Loucy (cell line): ENCODE data around the gene ROBO1.

ENCODE experiments used
- H2AFZ ChIP-seq: fragments of 200-600 bp; sonication (generic); 2 replicates; pipeline ENCODE4 v1.6.0; 2016; ENCODE audit warnings: antibody characterized with exemption, mild to moderate bottlenecking, low read length, moderate library complexity
- H3F3A ChIP-seq: fragments of 200-600 bp; 2 replicates; pipeline ENCODE4 v1.6.0; 2016; ENCODE audit warnings: antibody characterized with exemption, low read depth, mild to moderate bottlenecking
- H3K27me3 ChIP-seq: fragments of 200-600 bp; sonication (generic); 2 replicates; pipeline ENCODE4 v1.6.1; 2014; ENCODE audit warnings: low read length, mild to moderate bottlenecking; ENCODE audit not compliant: insufficient read depth, poor library complexity, severe bottlenecking
- H3K36me3 ChIP-seq: fragments of 200-600 bp; sonication (generic); 2 replicates; pipeline ENCODE4 v1.6.1; 2016; ENCODE audit warnings: low read length; ENCODE audit not compliant: insufficient read depth
- H3K4me1 ChIP-seq: fragments of 200-600 bp; sonication (generic); 2 replicates; pipeline ENCODE4 v1.5.1; 2014; ENCODE audit warnings: low read length, mild to moderate bottlenecking; ENCODE audit not compliant: insufficient read depth, poor library complexity, severe bottlenecking
- H3K4me2 ChIP-seq: fragments of 200-600 bp; sonication (generic); 2 replicates; pipeline ENCODE4 v1.6.0; 2014; ENCODE audit warnings: antibody characterized with exemption, low read length, low read depth, mild to moderate bottlenecking; ENCODE audit not compliant: poor library complexity, severe bottlenecking
- H3K4me3 ChIP-seq: fragments of 200-600 bp; sonication (generic); 2 replicates; pipeline ENCODE4 v1.5.1; 2014; ENCODE audit warnings: low read length, mild to moderate bottlenecking, mixed read lengths; ENCODE audit not compliant: poor library complexity, severe bottlenecking
- H3K79me2 ChIP-seq: fragments of 200-600 bp; sonication (generic); 2 replicates; pipeline ENCODE4 v1.6.1; 2014; ENCODE audit warnings: low read length; ENCODE audit not compliant: insufficient read depth
- H3K9ac ChIP-seq: fragments of 200-600 bp; sonication (generic); 2 replicates; pipeline ENCODE4 v1.6.0; 2014; ENCODE audit warnings: mild to moderate bottlenecking, low read depth, low read length, moderate library complexity; ENCODE audit not compliant: poor library complexity, severe bottlenecking
- H3K9me2 ChIP-seq: fragments of 200-600 bp; sonication (generic); replicated peaks from 2 replicates; pipeline ENCODE4 v1.6.1; 2016; ENCODE audit warnings: low read depth, low read length, mixed read lengths
- H3K9me3 ChIP-seq: fragments of 200-600 bp; sonication (generic); 2 replicates; pipeline ENCODE4 v1.6.1; 2014; ENCODE audit warnings: mild to moderate bottlenecking, antibody characterized with exemption, low read length, low read depth; ENCODE audit not compliant: insufficient read depth
- H4K20me1 ChIP-seq: fragments of 200-600 bp; sonication (generic); 2 replicates; pipeline ENCODE4 v1.6.0; 2014; ENCODE audit warnings: antibody characterized with exemption, low read length, mild to moderate bottlenecking; ENCODE audit not compliant: insufficient read depth, poor library complexity, severe bottlenecking
- EZH2phosphoT487 ChIP-seq: fragments of 200-600 bp; IDR thresholded peaks from 2 replicates; pipeline ENCODE4 v1.6.1; 2018; ENCODE audit warnings: antibody characterized with exemption, mild to moderate bottlenecking, moderate library complexity, borderline replicate concordance
- TF ChIP-seq, protein P1 (sequence below): fragments of 200-600 bp; sonication (generic); conservative IDR thresholded peaks from 2 replicates; pipeline ENCODE4 v1.5.1; 2014; ENCODE audit warnings: mild to moderate bottlenecking, antibody characterized with exemption, low read length

ROBO1 gene

DNA sequence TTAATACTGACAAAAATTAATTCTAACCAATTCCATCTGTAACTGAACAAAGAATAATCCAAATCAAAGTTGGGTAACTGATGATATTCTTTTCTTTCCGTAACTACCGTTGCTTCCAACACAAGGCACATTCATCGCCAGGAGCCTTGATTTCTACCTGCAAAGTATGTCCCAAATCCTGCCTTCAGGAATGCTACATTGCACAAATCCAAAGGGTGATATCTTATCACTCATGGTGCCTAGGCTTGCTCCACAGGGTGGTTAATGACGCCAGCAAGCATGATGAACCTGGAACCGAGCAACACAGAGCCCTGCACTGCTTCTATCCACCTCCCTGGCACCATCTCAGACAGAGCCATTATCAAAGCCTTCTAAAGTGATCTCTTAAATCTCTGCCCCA is 772.7 kb downstream of the ROBO1 start:
- Histone ChIP-seq H3K4me3 (no peak overlapping the region), H3F3A (no peaks in the 10 kb centered on the region), H4K20me1 (no peaks in the 10 kb centered on the region), H3K4me1 (no peaks in the 10 kb centered on the region), H3K27me3 (no peaks in the 10 kb centered on the region), H3K9me3 (no peaks in the 10 kb centered on the region), H3K4me2 (no peak overlapping the region), H3K9ac (no peak overlapping the region), H3K79me2 (no peaks in the 10 kb centered on the region), H2AFZ (no peak overlapping the region), H3K36me3 (no peaks in the 10 kb centered on the region), H3K9me2 (no peaks in the 10 kb centered on the region)
- TF ChIP-seq EZH2phosphoT487 = no peak
- TF ChIP-seq, protein P1, sequence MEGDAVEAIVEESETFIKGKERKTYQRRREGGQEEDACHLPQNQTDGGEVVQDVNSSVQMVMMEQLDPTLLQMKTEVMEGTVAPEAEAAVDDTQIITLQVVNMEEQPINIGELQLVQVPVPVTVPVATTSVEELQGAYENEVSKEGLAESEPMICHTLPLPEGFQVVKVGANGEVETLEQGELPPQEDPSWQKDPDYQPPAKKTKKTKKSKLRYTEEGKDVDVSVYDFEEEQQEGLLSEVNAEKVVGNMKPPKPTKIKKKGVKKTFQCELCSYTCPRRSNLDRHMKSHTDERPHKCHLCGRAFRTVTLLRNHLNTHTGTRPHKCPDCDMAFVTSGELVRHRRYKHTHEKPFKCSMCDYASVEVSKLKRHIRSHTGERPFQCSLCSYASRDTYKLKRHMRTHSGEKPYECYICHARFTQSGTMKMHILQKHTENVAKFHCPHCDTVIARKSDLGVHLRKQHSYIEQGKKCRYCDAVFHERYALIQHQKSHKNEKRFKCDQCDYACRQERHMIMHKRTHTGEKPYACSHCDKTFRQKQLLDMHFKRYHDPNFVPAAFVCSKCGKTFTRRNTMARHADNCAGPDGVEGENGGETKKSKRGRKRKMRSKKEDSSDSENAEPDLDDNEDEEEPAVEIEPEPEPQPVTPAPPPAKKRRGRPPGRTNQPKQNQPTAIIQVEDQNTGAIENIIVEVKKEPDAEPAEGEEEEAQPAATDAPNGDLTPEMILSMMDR = no peak

DNA sequence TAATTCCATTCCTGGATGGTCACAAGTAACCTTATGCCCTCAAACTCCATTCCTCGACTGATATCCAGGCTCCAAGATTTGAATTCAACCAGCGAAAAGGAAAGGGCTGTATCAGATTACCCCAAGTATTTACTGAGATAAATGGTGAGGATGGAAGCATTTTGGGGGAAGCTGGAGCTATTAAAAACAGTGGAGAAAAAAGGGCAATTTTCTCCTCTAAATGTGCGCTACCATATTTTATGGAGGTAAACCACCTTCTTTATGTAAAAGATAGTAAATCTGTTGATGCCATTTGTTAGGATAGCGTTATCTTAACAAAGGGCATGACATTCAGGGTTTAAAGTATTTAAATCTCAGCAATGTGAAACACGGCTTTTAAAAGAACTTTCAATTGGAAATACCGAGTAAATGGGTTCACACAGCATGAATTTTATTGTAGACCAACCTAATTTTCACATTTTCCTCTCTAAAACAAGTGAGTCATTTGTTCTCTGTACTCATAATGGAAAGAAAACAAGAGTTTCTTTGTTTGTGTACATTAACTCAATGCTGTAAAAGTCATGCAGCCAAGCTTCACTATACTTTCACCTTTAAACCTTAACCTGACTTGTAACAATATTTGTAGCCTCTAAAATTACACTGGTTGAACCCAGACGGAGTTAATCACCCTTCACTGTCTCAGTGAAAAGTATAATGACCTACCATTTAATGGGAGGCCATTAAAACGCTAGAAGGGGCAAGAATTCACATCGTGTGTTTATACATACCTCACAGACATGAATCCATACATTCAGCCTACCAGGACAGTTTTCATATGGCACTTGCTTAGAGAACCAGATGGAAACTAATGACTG is 773.4 kb downstream of the ROBO1 start:
- Histone ChIP-seq H4K20me1 (no peaks in the 10 kb centered on the region), H3K9ac (no peak overlapping the region), H3K36me3 (no peaks in the 10 kb centered on the region), H3K4me2 (no peak overlapping the region), H3K27me3 (no peaks in the 10 kb centered on the region), H3K4me1 (no peaks in the 10 kb centered on the region), H2AFZ (no peak overlapping the region), H3K4me3 (no peak overlapping the region), H3F3A (no peaks in the 10 kb centered on the region), H3K79me2 (no peaks in the 10 kb centered on the region), H3K9me3 (no peaks in the 10 kb centered on the region), H3K9me2 (no peaks in the 10 kb centered on the region)
- TF ChIP-seq, protein P1 = no peak
- no peak for TF ChIP-seq EZH2phosphoT487

DNA sequence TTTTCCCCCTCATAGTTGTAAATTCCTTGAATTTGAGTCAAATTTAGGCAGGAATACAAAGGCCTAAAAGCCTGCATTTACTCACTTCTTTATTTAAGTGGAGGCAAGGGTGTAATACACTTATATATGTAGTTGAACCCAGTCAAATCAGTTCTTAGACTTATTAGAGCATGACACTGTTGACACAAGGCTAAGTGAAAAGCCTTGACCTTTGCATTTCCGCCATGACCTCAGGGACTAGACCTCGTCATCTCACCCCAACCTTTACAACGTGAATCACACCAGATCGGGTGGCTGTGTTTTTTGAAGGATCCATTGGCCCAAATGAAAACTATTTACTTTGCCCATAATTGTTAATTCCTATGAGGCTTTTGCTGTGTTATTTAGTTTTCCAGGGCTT is 774.4 kb downstream of the ROBO1 start:
- no peaks in the 10 kb centered on the region for H3K9me3 ChIP-seq
- H4K20me1 ChIP-seq = no peaks in the 10 kb centered on the region
- TF ChIP-seq EZH2phosphoT487 = no peak
- TF ChIP-seq, protein P1 = no peak
- no peak overlapping the region for H3K4me2 ChIP-seq
- H3K9ac ChIP-seq = no peak overlapping the region
- H3K27me3 ChIP-seq = no peaks in the 10 kb centered on the region
- no peaks in the 10 kb centered on the region for H3K36me3 ChIP-seq
- no peak overlapping the region for H3K4me3 ChIP-seq
- H2AFZ ChIP-seq = no peak overlapping the region
- H3K9me2 ChIP-seq = no peaks in the 10 kb centered on the region
- H3K4me1 ChIP-seq = no peaks in the 10 kb centered on the region
- H3K79me2 ChIP-seq = no peaks in the 10 kb centered on the region
- no peaks in the 10 kb centered on the region for H3F3A ChIP-seq
